NOMO-1 treated with dmso at 0.1 percent for 144 hours (cell line): ENCODE measurements around the gene RAB7B.
A peak's percentile ranks its signal among the peaks of the same experiment; 100 is the strongest.

ENCODE experiments used
- DNase-seq: peaks from one replicate; lab custom pipeline; 2025; ENCODE audit not compliant: unreplicated experiment; lab: John Stamatoyannopoulos, UW

RAB7B gene

GRCh38 chr1:206023695-206024094 is 20.5 kb upstream of the RAB7B start, which contains the start of gene CTSE:
Gene CTSE, minus strand, starts transcription at chr1:206023895. Its CDS starts 104 bp downstream, at chr1:206023791.
- DNase-seq: no peak

GRCh38 chr1:206022766-206023165 is 19.6 kb upstream of the RAB7B start:
- DNase-seq: no peak

- DNase-seq: no peak
These were observed 18.6 kb upstream of the RAB7B start for GRCh38 chr1:206021626-206022365.

- no peak for DNase-seq
These were observed 17.9 kb upstream of the RAB7B start for GRCh38 chr1:206021008-206021625.

GRCh38 chr1:206020393-206021007 is 17.3 kb upstream of the RAB7B start:
- DNase-seq: no peak

- DNase-seq: no peak
These were observed 11.9 kb upstream of the RAB7B start for GRCh38 chr1:206015071-206015470.

GRCh38 chr1:206014601-206015000 is 11.4 kb upstream of the RAB7B start:
- no peak for DNase-seq

GRCh38 chr1:206013026-206013795 is 10.0 kb upstream of the RAB7B start:
- DNase-seq: no peak

- DNase-seq: peak; percentile 98
These were observed 9.1 kb upstream of the RAB7B start for GRCh38 chr1:206012086-206012859.

GRCh38 chr1:206011057-206011456 is 7.9 kb upstream of the RAB7B start:
- DNase-seq: no peak

GRCh38 chr1:206010060-206010459 is 6.9 kb upstream of the RAB7B start:
- no peak for DNase-seq

GRCh38 chr1:206006946-206007345 is 3.8 kb upstream of the RAB7B start:
- DNase-seq: no peak

GRCh38 chr1:206005778-206006180 is 2.6 kb upstream of the RAB7B start:
- no peak for DNase-seq

- DNase-seq: no peak
These were observed 2.0 kb upstream of the RAB7B start for GRCh38 chr1:206005234-206005633.

- DNase-seq: no peak
These were observed 1.6 kb upstream of the RAB7B start for GRCh38 chr1:206004826-206005225.

- no peak for DNase-seq
These were observed 932 bp upstream of the RAB7B start for GRCh38 chr1:206003854-206004800.

- DNase-seq: no peak
These were observed 1.0 kb downstream of the RAB7B start for GRCh38 chr1:206002160-206002559.

GRCh38 chr1:206001476-206001888 is 1.7 kb downstream of the RAB7B start:
- DNase-seq: peak; percentile 59

- DNase-seq: no peak
These were observed 2.4 kb downstream of the RAB7B start for GRCh38 chr1:206000641-206001339.
